GM12801 (cell line): Measurements from ENCODE around the gene RPS25.

ENCODE experiments used
- CTCF ChIP-seq: IDR thresholded peaks from one replicate; pipeline ENCODE4 v1.5.1; 2011; ENCODE audit warnings: control low read depth; ENCODE audit not compliant: insufficient read length; ENCODE audit errors: extremely low read depth

The RPS25 gene

GRCh38 chr11:119018074-119018938 is at the start of gene RPS25, which contains the start of gene TRAPPC4:
Gene RPS25, minus strand, starts transcription at chr11:119018343. Its CDS starts 59 bp downstream, at chr11:119018284.
Gene TRAPPC4, plus strand, starts transcription at chr11:119018766. Its CDS starts 30 bp downstream, at chr11:119018796.
- TF ChIP-seq CTCF, result no peak

GRCh38 chr11:119067371-119068222 is 49.5 kb upstream of the RPS25 start, which contains the start of gene VPS11:
Gene VPS11, plus strand, starts transcription at chr11:119067818. Its CDS starts 6 bp downstream, at chr11:119067824.
- TF ChIP-seq CTCF, result no peak

- no peak for TF ChIP-seq CTCF
These were observed 47.2 kb upstream of the RPS25 start for GRCh38 chr11:119065369-119065768.

- no peak for TF ChIP-seq CTCF
These were observed 44.6 kb upstream of the RPS25 start for GRCh38 chr11:119062779-119063178.

- TF ChIP-seq CTCF, result no peak
These were observed 43.1 kb upstream of the RPS25 start for GRCh38 chr11:119061256-119061655.

- no peak for TF ChIP-seq CTCF
These were observed 39.0 kb upstream of the RPS25 start, which contains the start of gene HYOU1 for GRCh38 chr11:119057000-119057769. Gene HYOU1, minus strand, starts transcription at chr11:119057205. Its CDS starts 1,045 bp downstream, at chr11:119056160.
